Upper lobe of left lung (tissue), 6 donors: ENCODE data around the gene USP3. TPM values are rescaled to one million over a fixed set of nuclear protein-coding genes. Genes with fewer than 3 reads are reported as not detected.

ENCODE experiments used
- ATAC-seq, 2 donors: fragments of 200-7000 bp; cut with Tn5 transposase; one replicate each; pipeline ENCODE4 v1.9.1; 2022; ENCODE audit warnings: mild to moderate bottlenecking in 2 of 2, moderate library complexity in 2 of 2; ENCODE audit not compliant: low FRiP score in 2 of 2
- DNase-seq, 2 donors: peaks; one replicate each; pipeline ENCODE4 v3.0.0-alpha.2; 2019 to 2020
- H3K27ac ChIP-seq, 4 donors: fragments of 200-600 bp; sonication (generic); one replicate each; pipeline ENCODE4 v1.5.1; 2016 to 2019
- H3K27me3 ChIP-seq, 4 donors: fragments of 200-600 bp; sonication (generic); one replicate each; pipeline ENCODE4 v1.5.1; 2017 to 2019
- H3K36me3 ChIP-seq, 4 donors: fragments of 200-600 bp; sonication (generic); one replicate each; pipeline ENCODE4 v1.5.1; 2016 to 2019
- H3K4me1 ChIP-seq, 4 donors: fragments of 200-600 bp; sonication (generic); one replicate each; pipeline ENCODE4 v1.5.1; 2018 to 2019
- H3K4me3 ChIP-seq, 4 donors: fragments of 200-600 bp; sonication (generic); one replicate each; pipeline ENCODE4 v1.5.1; 2017 to 2019; ENCODE audit warnings: mild to moderate bottlenecking in 2 of 4, moderate library complexity in 1 of 4
- H3K9me3 ChIP-seq, 4 donors: fragments of 200-600 bp; sonication (generic); one replicate each; pipeline ENCODE4 v1.5.1; 2018 to 2019
- EP300 ChIP-seq, 4 donors: sonication (generic); formaldehyde crosslinking; IDR thresholded peaks; one replicate each; pipeline ENCODE4 v1.5.1; 2017; ENCODE audit warnings: antibody characterized with exemption in 4 of 4, control low read depth in 2 of 4
- POLR2A ChIP-seq, 4 donors: fragments of 450-650 bp; IDR thresholded peaks; one replicate each; pipeline ENCODE4 v1.5.1; 2016 to 2017; ENCODE audit warnings: antibody characterized with exemption in 4 of 4, mild to moderate bottlenecking in 2 of 4
- POLR2AphosphoS5 ChIP-seq, 2 donors: sonication (generic); formaldehyde crosslinking; IDR thresholded peaks; one replicate each; pipeline ENCODE4 v1.5.1; 2017; ENCODE audit warnings: antibody characterized with exemption in 2 of 2
- WGBS, 2 donors: methylation state at CpG; one replicate each; pipeline ENCODE4 v1.1.5; 2017 to 2018; 5-methylcytosine and 5-hydroxymethylcytosine counted together
- total RNA-seq, 6 donors: library from RNA; depleted of rRNA in 4 of 6; stranded (reverse); fragments of >200 nt in 4 of 6; gene quantifications; one replicate each; pipeline versions ENCODE4 v1.1.0 to v1.2.1, GENCODE V29; 2016 to 2021
- TF ChIP-seq, protein P1 (sequence below), 6 experiments: fragments of 450-650 bp in 4 of 6; fragments of 200-600 bp in 2 of 6; sonication (generic) in 2 of 6; IDR thresholded peaks; one replicate each; pipeline ENCODE4 v1.5.1; 2016 to 2019; ENCODE audit warnings: antibody characterized with exemption in 6 of 6
- donor health status: DM: no; HTN: no; CAD: no; lungs with moderate emphysema.
- donor health status: DM: no; HTN: yes; CAD: no; lungs with severe emphysema.

The USP3 gene
- total RNA-seq, 6 donors from 2014 or later: 45.7 to 87.0 (median 63.8) TPM

- DNase-seq: no peak
- H3K4me3 ChIP-seq: no peak overlapping the region
- no peak overlapping the region for H3K27ac ChIP-seq
- no peaks in the 10 kb centered on the region for H3K9me3 ChIP-seq
- peaks cover 12 to 26% (median 23%) of the 10 kb centered on the region in 4 donors for H3K4me1 ChIP-seq
- H3K36me3 ChIP-seq: peaks cover 5 to 61% (median 36%) of the 10 kb centered on the region in 4 donors
- H3K27me3 ChIP-seq: no peaks in the 10 kb centered on the region
- TF ChIP-seq POLR2AphosphoS5 (IDR thresholded peaks at IDR 0.05): no peak
- TF ChIP-seq, protein P1, sequence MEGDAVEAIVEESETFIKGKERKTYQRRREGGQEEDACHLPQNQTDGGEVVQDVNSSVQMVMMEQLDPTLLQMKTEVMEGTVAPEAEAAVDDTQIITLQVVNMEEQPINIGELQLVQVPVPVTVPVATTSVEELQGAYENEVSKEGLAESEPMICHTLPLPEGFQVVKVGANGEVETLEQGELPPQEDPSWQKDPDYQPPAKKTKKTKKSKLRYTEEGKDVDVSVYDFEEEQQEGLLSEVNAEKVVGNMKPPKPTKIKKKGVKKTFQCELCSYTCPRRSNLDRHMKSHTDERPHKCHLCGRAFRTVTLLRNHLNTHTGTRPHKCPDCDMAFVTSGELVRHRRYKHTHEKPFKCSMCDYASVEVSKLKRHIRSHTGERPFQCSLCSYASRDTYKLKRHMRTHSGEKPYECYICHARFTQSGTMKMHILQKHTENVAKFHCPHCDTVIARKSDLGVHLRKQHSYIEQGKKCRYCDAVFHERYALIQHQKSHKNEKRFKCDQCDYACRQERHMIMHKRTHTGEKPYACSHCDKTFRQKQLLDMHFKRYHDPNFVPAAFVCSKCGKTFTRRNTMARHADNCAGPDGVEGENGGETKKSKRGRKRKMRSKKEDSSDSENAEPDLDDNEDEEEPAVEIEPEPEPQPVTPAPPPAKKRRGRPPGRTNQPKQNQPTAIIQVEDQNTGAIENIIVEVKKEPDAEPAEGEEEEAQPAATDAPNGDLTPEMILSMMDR (IDR thresholded peaks at IDR 0.05): no peak
- no peak for TF ChIP-seq POLR2A (IDR thresholded peaks at IDR 0.05)
- TF ChIP-seq EP300 (IDR thresholded peaks at IDR 0.05): no peak
- no peak for ATAC-seq
- WGBS, 2 donors: 93 to 96% methylated on average over 6 of the region's 6 CpGs
These were observed 105.1 kb downstream of the USP3 start for GRCh38 chr15:63609448-63609847.

DNA sequence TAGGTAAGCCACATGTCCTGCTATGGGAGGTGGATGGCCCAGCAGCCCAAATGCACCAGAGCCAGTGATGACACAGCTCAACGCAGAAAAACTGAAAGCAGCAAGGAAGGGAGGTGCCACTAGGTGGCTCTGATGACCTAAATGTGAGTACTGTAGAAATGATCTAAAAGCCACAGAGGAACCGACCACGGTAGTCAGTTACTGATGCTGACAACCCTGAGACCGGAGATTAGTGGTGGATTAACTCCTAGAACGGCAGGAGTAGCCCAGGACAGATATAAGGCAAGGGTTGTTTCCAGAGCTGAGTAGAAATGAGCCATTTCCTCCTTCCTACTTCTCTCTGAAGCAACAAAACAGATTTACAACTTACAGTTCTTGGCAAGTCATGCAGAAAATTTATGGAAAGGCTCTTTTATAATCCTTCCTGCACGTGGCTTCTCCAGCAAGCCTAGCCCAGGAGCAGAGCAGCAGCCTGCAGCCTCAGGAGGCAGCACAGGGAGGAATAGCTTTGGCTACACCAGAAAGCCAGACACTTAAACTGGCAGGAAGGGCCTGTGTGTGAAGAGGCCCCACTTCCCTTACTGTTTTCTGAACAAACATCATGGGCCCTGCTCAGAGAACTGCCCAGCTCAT, 105.9 kb downstream of the USP3 start:
- Histone ChIP-seq H3K27me3 (no peaks in the 10 kb centered on the region), H3K4me3 (no peak overlapping the region), H3K36me3 (peaks cover 5 to 70% (median 43%) of the 10 kb centered on the region in 4 donors), H3K27ac (peak overlapping the region; percentile 26 to 39 (median 35)), H3K4me1 (peaks cover 12 to 24% (median 22%) of the 10 kb centered on the region in 4 donors), H3K9me3 (no peaks in the 10 kb centered on the region)
- 5 to 14% methylated on average over 6 of the region's 6 CpGs for WGBS, 2 donors
- ATAC-seq (peak; percentile 75 to 87), DNase-seq (peak in 1 of 2 donors; percentile 69)
- TF ChIP-seq POLR2AphosphoS5 (IDR thresholded peaks at IDR 0.05) (no peak), POLR2A (IDR thresholded peaks at IDR 0.05) (no peak), EP300 (IDR thresholded peaks at IDR 0.05) (no peak)
- TF ChIP-seq, protein P1 (IDR thresholded peaks at IDR 0.05): peak; percentile 34 to 73 (median 58)

DNA sequence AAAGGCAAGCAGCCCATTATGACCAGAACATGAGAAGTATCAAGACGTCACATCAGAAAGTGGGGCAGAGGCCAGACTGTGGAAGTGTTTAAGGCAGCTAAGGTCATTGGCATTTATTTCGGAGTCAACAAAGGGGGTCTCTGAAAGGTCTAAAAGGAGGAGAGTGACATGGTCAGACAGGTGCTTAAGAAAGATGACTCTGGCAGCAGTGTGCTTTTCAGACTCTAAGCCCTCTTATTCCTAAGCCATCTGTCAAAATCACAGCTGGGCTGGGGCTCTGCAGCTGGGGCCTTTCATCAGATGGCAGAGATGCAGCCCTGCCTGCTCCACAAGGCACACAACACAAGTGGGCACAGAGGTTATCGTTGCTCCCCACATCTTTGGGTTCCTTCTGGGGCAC, 106.8 kb downstream of the USP3 start:
- WGBS, 2 donors: 71 to 80% methylated on average over 3 of the region's 3 CpGs
- H3K36me3 ChIP-seq: peaks cover 5 to 78% (median 51%) of the 10 kb centered on the region in 4 donors

DNA sequence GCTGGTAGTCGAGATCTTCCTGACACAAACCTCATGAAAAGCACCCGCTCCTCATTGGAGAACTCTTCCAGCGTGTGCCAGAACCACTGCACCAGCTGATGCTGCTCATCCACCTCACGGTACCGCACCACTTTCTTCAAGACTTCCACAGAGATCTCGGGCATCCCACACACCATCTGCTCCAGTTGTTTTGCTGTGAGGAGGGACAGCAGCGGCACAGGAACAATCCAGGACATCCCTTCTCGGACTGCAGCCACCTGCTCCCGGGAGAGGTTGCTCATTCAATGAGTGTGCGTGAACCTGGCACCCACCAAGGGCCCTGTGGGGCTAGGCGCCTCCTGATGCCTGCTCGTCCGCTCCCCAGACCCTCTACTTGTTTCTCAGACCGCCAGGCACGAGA, 107.9 kb downstream of the USP3 start:
- peak in 1 of 2 donors; percentile 50 for DNase-seq
- TF ChIP-seq EP300 (IDR thresholded peaks at IDR 0.05) (no peak), POLR2A (IDR thresholded peaks at IDR 0.05) (no peak), POLR2AphosphoS5 (IDR thresholded peaks at IDR 0.05) (no peak)
- TF ChIP-seq, protein P1 (IDR thresholded peaks at IDR 0.05): no peak
- Histone ChIP-seq H3K4me3 (no peak overlapping the region), H3K27me3 (no peaks in the 10 kb centered on the region), H3K4me1 (peaks cover 8 to 17% (median 11%) of the 10 kb centered on the region in 4 donors), H3K27ac (no peak overlapping the region), H3K36me3 (peaks cover 5 to 76% (median 56%) of the 10 kb centered on the region in 4 donors), H3K9me3 (no peaks in the 10 kb centered on the region)
- 94 to 95% methylated on average over 3 to 15 of the region's 15 CpGs for WGBS, 2 donors
- ATAC-seq: no peak

More for the DNA sequence above, 106.8 kb downstream of the USP3 start:
- TF ChIP-seq EP300 (IDR thresholded peaks at IDR 0.05) (no peak), POLR2AphosphoS5 (IDR thresholded peaks at IDR 0.05) (no peak), POLR2A (IDR thresholded peaks at IDR 0.05) (no peak)
- TF ChIP-seq, protein P1 (IDR thresholded peaks at IDR 0.05): no peak
- H3K27ac ChIP-seq: peak overlapping the region in 3 of 4 donors; percentile 15 to 26 (median 19)
- no peaks in the 10 kb centered on the region for H3K9me3 ChIP-seq
- no peak overlapping the region for H3K4me3 ChIP-seq
- ATAC-seq: no peak
- H3K4me1 ChIP-seq: peaks cover 8 to 17% (median 14%) of the 10 kb centered on the region in 4 donors
- no peaks in the 10 kb centered on the region for H3K27me3 ChIP-seq
- no peak for DNase-seq
